WTC11 (cell line): Measurements from ENCODE around the gene TNPO3. TPM values are rescaled to one million over a fixed set of nuclear protein-coding genes. Genes with fewer than 3 reads are reported as not detected.

Experiments used
- ATAC-seq: fragments of 200-7000 bp; cut with Tn5 transposase; 2 replicates; pipeline ENCODE4 v1.10.0; 2021; ENCODE audit warnings: mild to moderate bottlenecking, moderate library complexity
- CTCF ChIA-PET: fragments of 300-600 bp; sonication (Branson Sonifier 250); formaldehyde crosslinking; loops from one replicate; lab custom pipeline; 2021; ENCODE audit warnings: antibody characterized with exemption; lab: Charles Lee
- POLR2A ChIA-PET: fragments of 350-600 bp; sonication (Branson Sonifier 250); formaldehyde crosslinking; loops from one replicate; lab custom pipeline; 2021; ENCODE audit warnings: antibody characterized with exemption; lab: Charles Lee
- DNase-seq: peaks from one replicate; pipeline ENCODE4 v3.0.0; 2021; ENCODE audit warnings: low spot score
- H3K27ac Mint-ChIP-seq: 2 replicates; pipeline ENCODE4 v1.8.0; 2021; ENCODE audit warnings: mixed read lengths
- H3K27me3 Mint-ChIP-seq: 2 replicates; pipeline ENCODE4 v1.8.0; 2021; ENCODE audit warnings: low read depth, mild to moderate bottlenecking, moderate library complexity, mixed read lengths
- H3K36me3 Mint-ChIP-seq: 2 replicates; pipeline ENCODE4 v1.8.0; 2021; ENCODE audit warnings: mixed read lengths
- H3K4me1 Mint-ChIP-seq: 2 replicates; pipeline ENCODE4 v1.8.0; 2022; ENCODE audit warnings: mixed read lengths
- H3K4me3 Mint-ChIP-seq: 2 replicates; pipeline ENCODE4 v1.8.0; 2021; ENCODE audit warnings: mild to moderate bottlenecking, moderate library complexity, mixed read lengths
- H3K9me3 Mint-ChIP-seq: 2 replicates; pipeline ENCODE4 v1.8.0; 2021; ENCODE audit warnings: mixed read lengths
- ATF3 ChIP-seq: sonication (generic); formaldehyde crosslinking; conservative IDR thresholded peaks from 2 replicates; pipeline ENCODE4 v1.8.1; 2022; ENCODE audit warnings: mild to moderate bottlenecking, missing genetic modification reagents
- FOXP4 ChIP-seq: sonication (generic); formaldehyde crosslinking; IDR thresholded peaks from 2 replicates; pipeline ENCODE4 v1.8.0; 2022; ENCODE audit warnings: mild to moderate bottlenecking, missing genetic modification reagents
- IRF2 ChIP-seq: sonication (generic); formaldehyde crosslinking; IDR thresholded peaks from 2 replicates; pipeline ENCODE4 v1.8.0; 2022; ENCODE audit warnings: low read depth, missing genetic modification reagents, borderline replicate concordance
- JAZF1 ChIP-seq: fragments of 250-450 bp; sonication (Bioruptor Pico); IDR thresholded peaks from 2 replicates; pipeline ENCODE4 v1.9.0; 2021; ENCODE audit warnings: moderate library complexity, mild to moderate bottlenecking, inconsistent platforms
- JUN ChIP-seq: sonication (generic); formaldehyde crosslinking; IDR thresholded peaks from 2 replicates; pipeline ENCODE4 v1.8.0; 2023; ENCODE audit warnings: mild to moderate bottlenecking, missing genetic modification reagents
- NFATC4 ChIP-seq: fragments of 250-450 bp; sonication (Bioruptor Pico); IDR thresholded peaks from 2 replicates; pipeline ENCODE4 v1.9.0; 2021; ENCODE audit warnings: mild to moderate bottlenecking
- NR1H2 ChIP-seq: sonication (generic); formaldehyde crosslinking; IDR thresholded peaks from 2 replicates; pipeline ENCODE4 v1.9.0; 2021; ENCODE audit warnings: mild to moderate bottlenecking, moderate library complexity, missing genetic modification reagents
- NR2C2 ChIP-seq: sonication (generic); formaldehyde crosslinking; IDR thresholded peaks from 2 replicates; pipeline ENCODE4 v1.8.0; 2022; ENCODE audit warnings: mild to moderate bottlenecking, missing genetic modification reagents
- OVOL2 ChIP-seq: fragments of 250-450 bp; sonication (Bioruptor Pico); IDR thresholded peaks from 2 replicates; pipeline ENCODE4 v1.9.0; 2021; ENCODE audit warnings: mild to moderate bottlenecking, borderline replicate concordance
- RORB ChIP-seq: fragments of 250-450 bp; sonication (Bioruptor Pico); IDR thresholded peaks from 2 replicates; pipeline ENCODE4 v1.9.0; 2021; ENCODE audit warnings: mild to moderate bottlenecking
- SMAD4 ChIP-seq: sonication (generic); formaldehyde crosslinking; IDR thresholded peaks from 2 replicates; pipeline ENCODE4 v1.8.0; 2022; ENCODE audit warnings: mild to moderate bottlenecking, missing genetic modification reagents
- SP1 ChIP-seq: sonication (generic); formaldehyde crosslinking; conservative IDR thresholded peaks from 2 replicates; pipeline ENCODE4 v1.8.1; 2022; ENCODE audit warnings: missing genetic modification reagents
- TP53 ChIP-seq: sonication (generic); formaldehyde crosslinking; IDR thresholded peaks from 2 replicates; pipeline ENCODE4 v1.8.1; 2023; ENCODE audit warnings: mild to moderate bottlenecking, missing genetic modification reagents
- ZBTB43 ChIP-seq: sonication (generic); formaldehyde crosslinking; IDR thresholded peaks from 2 replicates; pipeline ENCODE4 v1.8.1; 2023; ENCODE audit warnings: mild to moderate bottlenecking, missing genetic modification reagents
- ZNF219 ChIP-seq: sonication (generic); formaldehyde crosslinking; IDR thresholded peaks from 2 replicates; pipeline ENCODE4 v1.8.0; 2023; ENCODE audit warnings: missing genetic modification reagents, mild to moderate bottlenecking, borderline replicate concordance
- total RNA-seq: library from RNA; stranded (reverse); gene quantifications from 3 replicates; pipeline ENCODE4 v1.2.3, GENCODE V29; 2021
- TF ChIP-seq, protein P1 (sequence below): fragments of 250-450 bp; sonication (Bioruptor Pico); IDR thresholded peaks from 2 replicates; pipeline ENCODE4 v1.9.0; 2021; ENCODE audit warnings: moderate library complexity, mild to moderate bottlenecking, inconsistent platforms, borderline replicate concordance
- TF ChIP-seq, protein P2 (sequence below): sonication (generic); formaldehyde crosslinking; IDR thresholded peaks from 2 replicates; pipeline ENCODE4 v1.8.1; 2023; ENCODE audit warnings: mild to moderate bottlenecking, moderate library complexity, missing genetic modification reagents
- TF ChIP-seq, protein P3 (sequence below): sonication (generic); formaldehyde crosslinking; IDR thresholded peaks from 2 replicates; pipeline ENCODE4 v1.8.1; 2023; ENCODE audit warnings: mild to moderate bottlenecking, missing genetic modification reagents, moderate library complexity
- TF ChIP-seq, protein P4 (sequence below): sonication (generic); formaldehyde crosslinking; IDR thresholded peaks from 2 replicates; pipeline ENCODE4 v1.8.0; 2023; ENCODE audit warnings: missing genetic modification reagents
- TF ChIP-seq, protein P5 (sequence below): sonication (generic); formaldehyde crosslinking; IDR thresholded peaks from 2 replicates; pipeline ENCODE4 v1.8.0; 2022; ENCODE audit warnings: mild to moderate bottlenecking, missing genetic modification reagents
- TF ChIP-seq, protein P6 (sequence below): sonication (generic); formaldehyde crosslinking; IDR thresholded peaks from 2 replicates; pipeline ENCODE4 v1.8.0; 2022; ENCODE audit warnings: missing genetic modification reagents

TNPO3 gene
- total RNA-seq, 1 experiment from 2014 or later, result 91.7 TPM

DNA sequence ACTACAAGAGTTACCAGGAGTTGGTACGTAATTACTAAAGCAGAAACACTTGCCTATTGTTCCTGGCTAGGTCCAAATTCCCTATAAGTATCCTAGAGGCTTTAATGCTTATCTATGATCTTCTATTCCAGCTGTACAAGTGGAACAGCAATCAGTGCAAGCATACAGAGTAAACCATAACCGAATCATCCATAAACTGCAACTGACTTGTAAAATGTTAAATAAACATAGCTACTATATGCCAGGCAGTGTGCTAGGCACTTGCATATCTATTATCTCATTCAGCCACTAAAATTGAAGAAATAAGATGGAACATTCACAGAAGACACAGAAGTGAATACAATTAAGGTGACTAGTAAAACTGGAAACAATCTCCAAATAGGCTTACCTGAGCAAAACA is 61.5 kb downstream of the TNPO3 start:
- Mint-ChIP-seq H3K27me3 (no peaks in the 10 kb centered on the region), H3K36me3 (peaks cover 47% of the 10 kb centered on the region), H3K9me3 (no peaks in the 10 kb centered on the region), H3K4me1 (no peaks in the 10 kb centered on the region), H3K27ac (no peak overlapping the region), H3K4me3 (no peak overlapping the region)
- DNase-seq, result no peak
- no peak for ATAC-seq
- CTCF ChIA-PET, result interaction anchor here (1.9 kb wide), 1 partner anchor 46 kb away, joined by 5 read pairs; no protein-coding TSS in a partner anchor
- POLR2A ChIA-PET, result no interaction called here
- TF ChIP-seq SMAD4 (CRISPR knock-in tag) (no peak), IRF2 (CRISPR knock-in tag) (no peak), JUN (CRISPR knock-in tag) (no peak), TP53 (CRISPR knock-in tag) (no peak), JAZF1 (CRISPR knock-in tag) (no peak), ZNF219 (CRISPR knock-in tag) (no peak), NR1H2 (CRISPR knock-in tag) (no peak), NR2C2 (CRISPR knock-in tag) (no peak)
- TF ChIP-seq, protein P1, sequence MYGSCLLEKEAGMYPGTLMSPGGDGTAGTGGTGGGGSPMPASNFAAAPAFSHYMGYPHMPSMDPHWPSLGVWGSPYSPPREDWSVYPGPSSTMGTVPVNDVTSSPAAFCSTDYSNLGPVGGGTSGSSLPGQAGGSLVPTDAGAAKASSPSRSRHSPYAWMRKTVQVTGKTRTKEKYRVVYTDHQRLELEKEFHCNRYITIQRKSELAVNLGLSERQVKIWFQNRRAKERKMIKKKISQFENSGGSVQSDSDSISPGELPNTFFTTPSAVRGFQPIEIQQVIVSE (CRISPR knock-in tag), result no peak

DNA sequence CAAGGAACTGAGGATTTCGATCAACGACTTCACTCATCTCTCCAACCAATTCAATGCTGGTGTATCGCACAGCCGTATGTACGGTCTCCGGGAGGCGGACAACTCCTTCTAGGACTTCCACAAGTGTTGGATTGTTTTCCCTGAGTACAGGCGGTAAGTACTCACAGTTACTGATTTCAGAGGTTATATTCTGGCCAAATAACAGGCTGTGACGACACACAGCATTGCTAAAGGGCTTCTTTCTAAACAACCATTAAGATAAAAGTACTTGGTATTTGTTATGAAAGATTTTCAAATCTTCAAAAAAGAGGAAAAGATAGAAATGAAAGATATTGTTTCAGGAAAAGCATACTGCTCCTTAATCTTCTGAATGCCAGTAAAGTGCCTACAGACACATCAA is 65.0 kb downstream of the TNPO3 start:
- ChIA-PET CTCF (interaction anchor here (0.8 kb wide), 1 partner anchor 102 kb away, joined by 5 read pairs; no protein-coding TSS in a partner anchor), POLR2A (no interaction called here)
- H3K27ac Mint-ChIP-seq, result no peak overlapping the region
- DNase-seq (no peak), ATAC-seq (no peak)
- no peaks in the 10 kb centered on the region for H3K27me3 Mint-ChIP-seq
- no peak overlapping the region for H3K4me3 Mint-ChIP-seq
- H3K9me3 Mint-ChIP-seq, result no peaks in the 10 kb centered on the region
- H3K4me1 Mint-ChIP-seq, result peaks cover 16% of the 10 kb centered on the region
- peaks cover 55% of the 10 kb centered on the region for H3K36me3 Mint-ChIP-seq
- TF ChIP-seq ZBTB43 (CRISPR knock-in tag) (no peak), NR2C2 (CRISPR knock-in tag) (no peak), FOXP4 (no peak), NFATC4 (no peak), SP1 (CRISPR knock-in tag) (no peak), ATF3 (CRISPR knock-in tag) (no peak), RORB (CRISPR knock-in tag) (no peak), ZNF219 (CRISPR knock-in tag) (no peak), JUN (CRISPR knock-in tag) (no peak), OVOL2 (no peak)
- TF ChIP-seq, protein P2, sequence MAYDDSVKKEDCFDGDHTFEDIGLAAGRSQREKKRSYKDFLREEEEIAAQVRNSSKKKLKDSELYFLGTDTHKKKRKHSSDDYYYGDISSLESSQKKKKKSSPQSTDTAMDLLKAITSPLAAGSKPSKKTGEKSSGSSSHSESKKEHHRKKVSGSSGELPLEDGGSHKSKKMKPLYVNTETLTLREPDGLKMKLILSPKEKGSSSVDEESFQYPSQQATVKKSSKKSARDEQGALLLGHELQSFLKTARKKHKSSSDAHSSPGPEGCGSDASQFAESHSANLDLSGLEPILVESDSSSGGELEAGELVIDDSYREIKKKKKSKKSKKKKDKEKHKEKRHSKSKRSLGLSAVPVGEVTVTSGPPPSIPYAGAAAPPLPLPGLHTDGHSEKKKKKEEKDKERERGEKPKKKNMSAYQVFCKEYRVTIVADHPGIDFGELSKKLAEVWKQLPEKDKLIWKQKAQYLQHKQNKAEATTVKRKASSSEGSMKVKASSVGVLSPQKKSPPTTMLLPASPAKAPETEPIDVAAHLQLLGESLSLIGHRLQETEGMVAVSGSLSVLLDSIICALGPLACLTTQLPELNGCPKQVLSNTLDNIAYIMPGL (CRISPR knock-in tag), result no peak
- TF ChIP-seq, protein P3, sequence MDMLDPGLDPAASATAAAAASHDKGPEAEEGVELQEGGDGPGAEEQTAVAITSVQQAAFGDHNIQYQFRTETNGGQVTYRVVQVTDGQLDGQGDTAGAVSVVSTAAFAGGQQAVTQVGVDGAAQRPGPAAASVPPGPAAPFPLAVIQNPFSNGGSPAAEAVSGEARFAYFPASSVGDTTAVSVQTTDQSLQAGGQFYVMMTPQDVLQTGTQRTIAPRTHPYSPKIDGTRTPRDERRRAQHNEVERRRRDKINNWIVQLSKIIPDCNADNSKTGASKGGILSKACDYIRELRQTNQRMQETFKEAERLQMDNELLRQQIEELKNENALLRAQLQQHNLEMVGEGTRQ (CRISPR knock-in tag), result no peak
- TF ChIP-seq, protein P4, sequence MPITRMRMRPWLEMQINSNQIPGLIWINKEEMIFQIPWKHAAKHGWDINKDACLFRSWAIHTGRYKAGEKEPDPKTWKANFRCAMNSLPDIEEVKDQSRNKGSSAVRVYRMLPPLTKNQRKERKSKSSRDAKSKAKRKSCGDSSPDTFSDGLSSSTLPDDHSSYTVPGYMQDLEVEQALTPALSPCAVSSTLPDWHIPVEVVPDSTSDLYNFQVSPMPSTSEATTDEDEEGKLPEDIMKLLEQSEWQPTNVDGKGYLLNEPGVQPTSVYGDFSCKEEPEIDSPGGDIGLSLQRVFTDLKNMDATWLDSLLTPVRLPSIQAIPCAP (CRISPR knock-in tag), result no peak
- TF ChIP-seq, protein P5, sequence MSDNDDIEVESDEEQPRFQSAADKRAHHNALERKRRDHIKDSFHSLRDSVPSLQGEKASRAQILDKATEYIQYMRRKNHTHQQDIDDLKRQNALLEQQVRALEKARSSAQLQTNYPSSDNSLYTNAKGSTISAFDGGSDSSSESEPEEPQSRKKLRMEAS (CRISPR knock-in tag), result no peak
- TF ChIP-seq, protein P6, sequence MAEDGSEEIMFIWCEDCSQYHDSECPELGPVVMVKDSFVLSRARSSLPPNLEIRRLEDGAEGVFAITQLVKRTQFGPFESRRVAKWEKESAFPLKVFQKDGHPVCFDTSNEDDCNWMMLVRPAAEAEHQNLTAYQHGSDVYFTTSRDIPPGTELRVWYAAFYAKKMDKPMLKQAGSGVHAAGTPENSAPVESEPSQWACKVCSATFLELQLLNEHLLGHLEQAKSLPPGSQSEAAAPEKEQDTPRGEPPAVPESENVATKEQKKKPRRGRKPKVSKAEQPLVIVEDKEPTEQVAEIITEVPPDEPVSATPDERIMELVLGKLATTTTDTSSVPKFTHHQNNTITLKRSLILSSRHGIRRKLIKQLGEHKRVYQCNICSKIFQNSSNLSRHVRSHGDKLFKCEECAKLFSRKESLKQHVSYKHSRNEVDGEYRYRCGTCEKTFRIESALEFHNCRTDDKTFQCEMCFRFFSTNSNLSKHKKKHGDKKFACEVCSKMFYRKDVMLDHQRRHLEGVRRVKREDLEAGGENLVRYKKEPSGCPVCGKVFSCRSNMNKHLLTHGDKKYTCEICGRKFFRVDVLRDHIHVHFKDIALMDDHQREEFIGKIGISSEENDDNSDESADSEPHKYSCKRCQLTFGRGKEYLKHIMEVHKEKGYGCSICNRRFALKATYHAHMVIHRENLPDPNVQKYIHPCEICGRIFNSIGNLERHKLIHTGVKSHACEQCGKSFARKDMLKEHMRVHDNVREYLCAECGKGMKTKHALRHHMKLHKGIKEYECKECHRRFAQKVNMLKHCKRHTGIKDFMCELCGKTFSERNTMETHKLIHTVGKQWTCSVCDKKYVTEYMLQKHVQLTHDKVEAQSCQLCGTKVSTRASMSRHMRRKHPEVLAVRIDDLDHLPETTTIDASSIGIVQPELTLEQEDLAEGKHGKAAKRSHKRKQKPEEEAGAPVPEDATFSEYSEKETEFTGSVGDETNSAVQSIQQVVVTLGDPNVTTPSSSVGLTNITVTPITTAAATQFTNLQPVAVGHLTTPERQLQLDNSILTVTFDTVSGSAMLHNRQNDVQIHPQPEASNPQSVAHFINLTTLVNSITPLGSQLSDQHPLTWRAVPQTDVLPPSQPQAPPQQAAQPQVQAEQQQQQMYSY (CRISPR knock-in tag), result no peak
